Measurements from ENCODE around the gene TXK.

TXK gene

DNA sequence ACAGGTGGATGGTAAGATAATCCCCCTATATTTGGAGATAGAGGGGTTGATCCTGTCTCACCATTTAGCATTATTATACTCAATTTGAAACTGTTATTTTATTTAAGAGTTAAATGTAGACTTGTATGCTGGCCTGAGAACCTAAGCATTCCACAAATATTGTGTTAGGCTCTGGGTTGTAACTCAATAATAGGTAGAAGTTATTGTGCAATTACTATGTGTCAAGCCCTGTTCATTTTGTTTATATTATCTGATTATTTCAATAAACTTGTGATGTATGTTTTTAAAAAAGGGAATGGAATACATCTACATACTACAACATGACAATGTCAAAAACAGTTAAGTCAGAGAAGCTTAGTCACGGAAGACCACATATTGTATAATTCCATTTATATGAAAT, 13.6 kb upstream of the TXK start:
- H3K79me2 ChIP-seq (ENCODE audit: insufficient read depth, low read depth), result no peaks in the 10 kb centered on the region
- H3K4me2 ChIP-seq, result no peak overlapping the region
- no peak overlapping the region for H3K27ac ChIP-seq
- H2AFZ ChIP-seq (ENCODE audit: low read depth), result no peak overlapping the region
- H3K27me3 ChIP-seq (ENCODE audit: insufficient read depth, low read depth), result no peaks in the 10 kb centered on the region
- no peaks in the 10 kb centered on the region for H3K36me3 ChIP-seq (ENCODE audit: insufficient read depth)
- TF ChIP-seq, protein P1, sequence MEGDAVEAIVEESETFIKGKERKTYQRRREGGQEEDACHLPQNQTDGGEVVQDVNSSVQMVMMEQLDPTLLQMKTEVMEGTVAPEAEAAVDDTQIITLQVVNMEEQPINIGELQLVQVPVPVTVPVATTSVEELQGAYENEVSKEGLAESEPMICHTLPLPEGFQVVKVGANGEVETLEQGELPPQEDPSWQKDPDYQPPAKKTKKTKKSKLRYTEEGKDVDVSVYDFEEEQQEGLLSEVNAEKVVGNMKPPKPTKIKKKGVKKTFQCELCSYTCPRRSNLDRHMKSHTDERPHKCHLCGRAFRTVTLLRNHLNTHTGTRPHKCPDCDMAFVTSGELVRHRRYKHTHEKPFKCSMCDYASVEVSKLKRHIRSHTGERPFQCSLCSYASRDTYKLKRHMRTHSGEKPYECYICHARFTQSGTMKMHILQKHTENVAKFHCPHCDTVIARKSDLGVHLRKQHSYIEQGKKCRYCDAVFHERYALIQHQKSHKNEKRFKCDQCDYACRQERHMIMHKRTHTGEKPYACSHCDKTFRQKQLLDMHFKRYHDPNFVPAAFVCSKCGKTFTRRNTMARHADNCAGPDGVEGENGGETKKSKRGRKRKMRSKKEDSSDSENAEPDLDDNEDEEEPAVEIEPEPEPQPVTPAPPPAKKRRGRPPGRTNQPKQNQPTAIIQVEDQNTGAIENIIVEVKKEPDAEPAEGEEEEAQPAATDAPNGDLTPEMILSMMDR (conservative IDR thresholded peaks at IDR 0.05; ENCODE audit: low read depth, low read length), result no peak
- H3K9ac ChIP-seq, result no peak overlapping the region
- H3K4me1 ChIP-seq (ENCODE audit: low read depth, poor library complexity, severe bottlenecking), result no peaks in the 10 kb centered on the region
- H3K4me3 ChIP-seq (IDR thresholded peaks at IDR 0.05; ENCODE audit: insufficient read depth, low read depth, low read length), result no peak overlapping the region
- H4K20me1 ChIP-seq (ENCODE audit: insufficient read depth), result no peaks in the 10 kb centered on the region

DNA sequence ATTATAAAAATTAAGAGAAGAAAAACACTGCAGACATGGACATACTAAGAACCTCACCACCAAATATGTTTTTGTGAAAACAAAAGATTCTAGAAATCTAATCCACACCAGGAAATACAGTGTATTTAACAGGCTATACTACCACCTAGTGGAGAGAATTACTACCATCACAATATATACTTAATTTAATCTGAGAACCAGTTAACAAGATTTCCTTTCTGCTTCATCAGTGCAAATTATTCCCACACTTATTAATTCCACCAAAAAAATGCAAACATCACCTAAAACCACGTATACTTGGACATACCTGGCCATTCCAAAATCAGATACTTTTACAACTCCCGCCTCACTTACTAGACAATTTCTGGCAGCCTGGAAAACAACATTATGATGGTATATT, 7.0 kb upstream of the TXK start:
- Histone ChIP-seq H3K4me3 (IDR thresholded peaks at IDR 0.05; ENCODE audit: insufficient read depth, low read depth, low read length) (no peak overlapping the region), H3K27ac (no peak overlapping the region), H3K79me2 (ENCODE audit: insufficient read depth, low read depth) (no peaks in the 10 kb centered on the region), H4K20me1 (ENCODE audit: insufficient read depth) (no peaks in the 10 kb centered on the region), H3K4me1 (ENCODE audit: low read depth, poor library complexity, severe bottlenecking) (peaks cover 26% of the 10 kb centered on the region), H3K4me2 (no peak overlapping the region), H3K9ac (no peak overlapping the region), H3K27me3 (ENCODE audit: insufficient read depth, low read depth) (no peaks in the 10 kb centered on the region), H2AFZ (ENCODE audit: low read depth) (no peak overlapping the region), H3K36me3 (ENCODE audit: insufficient read depth) (no peaks in the 10 kb centered on the region)
- TF ChIP-seq, protein P1 (conservative IDR thresholded peaks at IDR 0.05; ENCODE audit: low read depth, low read length), result peak; percentile 58

DNA sequence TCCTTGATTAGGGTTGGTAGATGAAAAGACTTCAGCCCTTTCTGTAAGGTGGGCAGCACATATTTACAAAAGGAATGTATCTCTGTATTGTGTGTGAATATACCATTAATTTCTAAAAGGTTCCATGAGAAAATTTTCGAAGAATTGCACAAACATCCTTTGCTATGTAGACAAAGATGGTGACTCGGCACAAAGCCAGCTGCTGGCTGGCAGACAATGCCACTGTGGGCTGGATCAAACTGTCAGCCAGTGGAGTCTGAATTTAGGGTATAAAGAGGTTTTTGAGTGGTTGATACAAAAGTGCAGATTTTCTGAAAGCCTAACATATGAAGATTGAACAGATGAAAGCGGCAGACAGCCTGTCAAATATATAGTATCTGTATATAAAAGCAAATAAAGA, 5.6 kb upstream of the TXK start:
- Histone ChIP-seq H3K4me3 (IDR thresholded peaks at IDR 0.05; ENCODE audit: insufficient read depth, low read depth, low read length) (no peak overlapping the region), H3K27me3 (ENCODE audit: insufficient read depth, low read depth) (no peaks in the 10 kb centered on the region), H3K4me1 (ENCODE audit: low read depth, poor library complexity, severe bottlenecking) (peaks cover 26% of the 10 kb centered on the region), H4K20me1 (ENCODE audit: insufficient read depth) (no peaks in the 10 kb centered on the region), H2AFZ (ENCODE audit: low read depth) (peak overlapping the region; percentile 12; the same call in 1 of the 2 replicates), H3K27ac (peak overlapping the region; percentile 6; the same call in 1 of the 2 replicates), H3K4me2 (peak overlapping the region; percentile 47; the same call in 1 of the 2 replicates), H3K36me3 (ENCODE audit: insufficient read depth) (no peaks in the 10 kb centered on the region), H3K79me2 (ENCODE audit: insufficient read depth, low read depth) (no peaks in the 10 kb centered on the region), H3K9ac (no peak overlapping the region)
- TF ChIP-seq, protein P1 (conservative IDR thresholded peaks at IDR 0.05; ENCODE audit: low read depth, low read length), result no peak

DNA sequence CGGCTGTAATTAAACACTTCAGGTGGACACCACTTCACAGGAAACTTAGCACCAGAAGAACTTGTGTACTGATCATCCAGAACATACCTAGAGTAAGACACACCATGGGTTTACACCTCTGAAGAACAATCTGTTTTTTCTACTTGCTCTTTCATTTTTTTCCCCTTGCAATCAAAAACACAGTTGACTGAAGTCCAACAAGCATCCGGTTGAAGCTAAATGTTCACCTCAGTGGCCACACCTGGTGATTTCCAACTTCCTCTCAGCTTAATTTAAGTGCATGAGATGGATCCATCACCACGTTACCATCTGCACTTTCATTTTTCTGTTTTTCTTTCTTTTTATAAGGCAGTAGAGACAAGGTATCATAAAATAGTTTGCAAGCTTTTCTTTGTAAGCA, 4.9 kb upstream of the TXK start:
- Histone ChIP-seq H3K4me2 (peak overlapping the region; percentile 47), H3K4me3 (IDR thresholded peaks at IDR 0.05; ENCODE audit: insufficient read depth, low read depth, low read length) (no peak overlapping the region), H3K9ac (no peak overlapping the region), H3K36me3 (ENCODE audit: insufficient read depth) (no peaks in the 10 kb centered on the region), H3K79me2 (ENCODE audit: insufficient read depth, low read depth) (no peaks in the 10 kb centered on the region), H3K4me1 (ENCODE audit: low read depth, poor library complexity, severe bottlenecking) (peaks cover 26% of the 10 kb centered on the region), H4K20me1 (ENCODE audit: insufficient read depth) (no peaks in the 10 kb centered on the region), H2AFZ (ENCODE audit: low read depth) (peak overlapping the region; percentile 12; the same call in 1 of the 2 replicates), H3K27me3 (ENCODE audit: insufficient read depth, low read depth) (no peaks in the 10 kb centered on the region), H3K27ac (peak overlapping the region; percentile 6; the same call in 1 of the 2 replicates)
- TF ChIP-seq, protein P1 (conservative IDR thresholded peaks at IDR 0.05; ENCODE audit: low read depth, low read length), result no peak

Data from KMS-11 (cell line).